Progenitor cell of endocrine pancreas (in vitro differentiated cells): ENCODE results near the gene GPN3. TPM values are rescaled to one million over a fixed set of nuclear protein-coding genes. Genes with fewer than 3 reads are reported as not detected.
"Not testable (repeated sequence)": the region's sequence is repeated elsewhere in the genome, so short reads cannot be mapped to it uniquely, and the experiment has no call there.

Experiments used
- DNase-seq: peaks from one replicate; pipeline ENCODE4 v3.0.0; 2021; ENCODE audit warnings: low spot score; ENCODE audit not compliant: unreplicated experiment
- H3K27ac Mint-ChIP-seq: 2 replicates; pipeline ENCODE4 v1.8.0; 2021; ENCODE audit warnings: mild to moderate bottlenecking, moderate library complexity, mixed read lengths
- H3K27me3 Mint-ChIP-seq: 2 replicates; pipeline ENCODE4 v1.8.0; 2021; ENCODE audit warnings: mixed read lengths
- H3K36me3 Mint-ChIP-seq: 2 replicates; pipeline ENCODE4 v1.8.0; 2022; ENCODE audit warnings: mixed read lengths; ENCODE audit not compliant: insufficient read depth
- H3K4me1 Mint-ChIP-seq: 2 replicates; pipeline ENCODE4 v1.8.0; 2021; ENCODE audit warnings: low read depth, mixed read lengths
- H3K4me3 Mint-ChIP-seq: 2 replicates; pipeline ENCODE4 v1.8.0; 2021; ENCODE audit warnings: low read depth, mild to moderate bottlenecking, moderate library complexity, mixed read lengths
- H3K9me3 Mint-ChIP-seq: 2 replicates; pipeline ENCODE4 v1.8.0; 2021; ENCODE audit warnings: low read depth, mixed read lengths
- CTCF ChIP-seq: fragments of 200-600 bp; sonication (generic); IDR thresholded peaks from one replicate; pipeline ENCODE4 v1.5.0; 2021; ENCODE audit warnings: antibody characterized with exemption, mild to moderate bottlenecking; ENCODE audit not compliant: unreplicated experiment
- total RNA-seq: library from RNA; stranded (reverse); gene quantifications from 2 replicates; pipeline ENCODE4 v1.2.1, GENCODE V29; 2021

GPN3 gene
- total RNA-seq, 1 donor from 2014 or later, result 18.7 TPM

- Mint-ChIP-seq H3K4me1 (no peaks in the 10 kb centered on the region), H3K9me3 (no peaks in the 10 kb centered on the region), H3K4me3 (no peak overlapping the region), H3K36me3 (no peaks in the 10 kb centered on the region), H3K27me3 (no peaks in the 10 kb centered on the region), H3K27ac (no peak overlapping the region)
- no peak for DNase-seq
- TF ChIP-seq CTCF, result no peak
Observed at GRCh38 chr12:110475426-110475825, 7.4 kb upstream of the GPN3 start.

- Mint-ChIP-seq H3K4me1 (peaks cover 16% of the 10 kb centered on the region), H3K36me3 (peaks cover 4% of the 10 kb centered on the region), H3K27ac (peak overlapping the region; percentile 98), H3K9me3 (no peaks in the 10 kb centered on the region), H3K27me3 (no peaks in the 10 kb centered on the region), H3K4me3 (peak overlapping the region; percentile 91)
- TF ChIP-seq CTCF, result no peak
- DNase-seq, result no peak
Observed at GRCh38 chr12:110467847-110468213, 227 bp downstream of the GPN3 start.

GRCh38 chr12:110466791-110467190 lies 1.3 kb downstream of the GPN3 start:
- Mint-ChIP-seq H3K4me3 (peak overlapping the region; percentile 91), H3K9me3 (no peaks in the 10 kb centered on the region), H3K27ac (peak overlapping the region; percentile 82), H3K4me1 (peaks cover 16% of the 10 kb centered on the region), H3K36me3 (peaks cover 4% of the 10 kb centered on the region), H3K27me3 (no peaks in the 10 kb centered on the region)
- no peak for DNase-seq
- no peak for TF ChIP-seq CTCF

- not testable (repeated sequence) for H3K9me3 Mint-ChIP-seq, H3K36me3 Mint-ChIP-seq, DNase-seq, H3K4me3 Mint-ChIP-seq, H3K27me3 Mint-ChIP-seq
- peaks cover 16% of the 10 kb centered on the region for H3K4me1 Mint-ChIP-seq
- peak overlapping the region; percentile 37 for H3K27ac Mint-ChIP-seq
Observed at GRCh38 chr12:110465765-110466164, 2.3 kb downstream of the GPN3 start.

GRCh38 chr12:110465024-110465423 lies 3.0 kb downstream of the GPN3 start:
- no peak for DNase-seq
- Mint-ChIP-seq H3K36me3 (peaks cover 8% of the 10 kb centered on the region), H3K9me3 (no peaks in the 10 kb centered on the region), H3K27ac (no peak overlapping the region), H3K4me3 (no peak overlapping the region), H3K27me3 (no peaks in the 10 kb centered on the region), H3K4me1 (peaks cover 16% of the 10 kb centered on the region)
- TF ChIP-seq CTCF, result no peak

GRCh38 chr12:110461189-110461588 lies 6.9 kb downstream of the GPN3 start:
- not testable (repeated sequence) for H3K27ac Mint-ChIP-seq, H3K27me3 Mint-ChIP-seq, H3K4me1 Mint-ChIP-seq, DNase-seq, H3K4me3 Mint-ChIP-seq, H3K9me3 Mint-ChIP-seq
- H3K36me3 Mint-ChIP-seq, result peaks cover 17% of the 10 kb centered on the region
